GM23338 (cell line): ENCODE data around the gene SLC25A13.

Experiments used
- CREB1 ChIP-seq: fragments of 250-450 bp; sonication (Bioruptor Pico); IDR thresholded peaks from 2 replicates; pipeline ENCODE4 v1.5.0; 2020; ENCODE audit warnings: low read depth, mild to moderate bottlenecking, moderate library complexity
- CTCF ChIP-seq, 2 experiments: fragments of 200-600 bp in 1 of 2; sonication (generic) in 1 of 2; conservative IDR thresholded peaks; 2 replicates each; pipeline versions ENCODE4 v1.5.1 to v1.6.1; 2016 to 2017; ENCODE audit warnings: antibody characterized with exemption in 2 of 2, low read depth in 2 of 2, mild to moderate bottlenecking in 2 of 2, moderate library complexity in 1 of 2
- EZH2 ChIP-seq: fragments of 200-600 bp; sonication (generic); IDR thresholded peaks from one replicate; pipeline ENCODE4 v1.8.0; 2017; ENCODE audit warnings: antibody characterized with exemption, mild to moderate bottlenecking, low read depth; ENCODE audit not compliant: unreplicated experiment
- EZH2phosphoT487 ChIP-seq: fragments of 200-600 bp; sonication (generic); IDR thresholded peaks from one replicate; pipeline ENCODE4 v1.8.1; 2018; ENCODE audit warnings: antibody characterized with exemption; ENCODE audit not compliant: unreplicated experiment
- NANOG ChIP-seq: IDR thresholded peaks from 2 replicates; pipeline ENCODE4 v1.6.1; 2016; ENCODE audit warnings: antibody characterized with exemption, borderline replicate concordance
- POLR2AphosphoS5 ChIP-seq: IDR thresholded peaks from 2 replicates; pipeline ENCODE4 v1.6.1; 2016; ENCODE audit warnings: antibody characterized with exemption, low read depth
- REST ChIP-seq: IDR thresholded peaks from one replicate; pipeline ENCODE4 v1.6.1; 2018; ENCODE audit warnings: antibody characterized with exemption; ENCODE audit not compliant: unreplicated experiment
- ZNF331 ChIP-seq: fragments of 250-450 bp; sonication (Bioruptor Pico); IDR thresholded peaks from 2 replicates; pipeline ENCODE4 v1.5.0; 2020; ENCODE audit warnings: low read depth, mild to moderate bottlenecking, moderate library complexity

GRCh38 chr7:96100737-96101136 lies 221.2 kb downstream of the SLC25A13 start:
- no peak for TF ChIP-seq CTCF (conservative IDR thresholded peaks at IDR 0.05; ENCODE audit: low read depth in 2 of 2)
- TF ChIP-seq POLR2AphosphoS5 = no peak
- no peak for TF ChIP-seq EZH2phosphoT487
- TF ChIP-seq REST = no peak
- TF ChIP-seq ZNF331 (CRISPR knock-in tag) = no peak
- no peak for TF ChIP-seq EZH2
- no peak for TF ChIP-seq CREB1 (CRISPR knock-in tag)
- no peak for TF ChIP-seq NANOG
